Caco-2 (cell line): ENCODE data around the gene TMEM80. TPM values are rescaled to one million over a fixed set of nuclear protein-coding genes. Genes with fewer than 3 reads are reported as not detected.

Experiments used
- BruUV-seq: library from RNA; stranded (reverse); fragments of 400-500 nt; replicated peaks from 2 replicates; lab custom pipeline; 2021; lab: Mats Ljungman, UMichigan
- CTCF ChIA-PET: fragments of 300-600 bp; sonication (Branson Sonifier 250); formaldehyde crosslinking; loops from one replicate; lab custom pipeline; 2022; ENCODE audit warnings: antibody characterized with exemption; lab: Charles Lee
- POLR2A ChIA-PET: fragments of 300-600 bp; sonication (Branson Sonifier 250); formaldehyde crosslinking; loops from one replicate; lab custom pipeline; 2022; ENCODE audit warnings: antibody characterized with exemption; lab: Charles Lee
- DNase-seq, 2 experiments: peaks; one replicate each; pipeline versions ENCODE4 v3.0.0 to v3.0.0-alpha.2; 2020 to 2022
- H3K27me3 ChIP-seq: replicated peaks from 2 replicates; pipeline ENCODE4 v1.6.0; 2011; ENCODE audit warnings: low read length; ENCODE audit not compliant: control insufficient read depth, insufficient read depth
- H3K36me3 ChIP-seq: 2 replicates; pipeline ENCODE4 v1.5.1; 2011; ENCODE audit warnings: low read length; ENCODE audit not compliant: control insufficient read depth, insufficient read depth
- H3K4me1 ChIP-seq: fragments of 250-450 bp; sonication (Bioruptor Pico); 2 replicates; pipeline ENCODE4 v1.5.1; 2020; ENCODE audit warnings: mild to moderate bottlenecking
- H3K4me3 ChIP-seq: 2 replicates; pipeline ENCODE4 v1.5.1; 2011; ENCODE audit warnings: low read depth, mild to moderate bottlenecking, control low read depth, low read length
- H3K9me3 ChIP-seq: fragments of 250-450 bp; sonication (Bioruptor Pico); 2 replicates; pipeline ENCODE4 v1.5.1; 2020; ENCODE audit warnings: mild to moderate bottlenecking, moderate library complexity
- H3K27ac Mint-ChIP-seq: one replicate; pipeline ENCODE4 v1.8.0; 2022; ENCODE audit warnings: mixed read lengths; ENCODE audit not compliant: unreplicated experiment
- H3K27me3 Mint-ChIP-seq: one replicate; pipeline ENCODE4 v1.8.0; 2022; ENCODE audit warnings: mixed read lengths; ENCODE audit not compliant: insufficient read depth, unreplicated experiment
- H3K36me3 Mint-ChIP-seq: one replicate; pipeline ENCODE4 v1.8.0; 2022; ENCODE audit warnings: mild to moderate bottlenecking, mixed read lengths; ENCODE audit not compliant: insufficient read depth, unreplicated experiment
- H3K4me1 Mint-ChIP-seq: one replicate; pipeline ENCODE4 v1.8.0; 2022; ENCODE audit warnings: low read depth, mixed read lengths; ENCODE audit not compliant: unreplicated experiment
- H3K4me3 Mint-ChIP-seq: one replicate; pipeline ENCODE4 v1.8.0; 2022; ENCODE audit warnings: mild to moderate bottlenecking, moderate library complexity, mixed read lengths; ENCODE audit not compliant: unreplicated experiment
- H3K9me3 Mint-ChIP-seq: one replicate; pipeline ENCODE4 v1.8.0; 2022; ENCODE audit warnings: mixed read lengths; ENCODE audit not compliant: unreplicated experiment
- CTCF ChIP-seq, 2 experiments: fragments of 200-600 bp in 1 of 2; IDR thresholded peaks; 1 replicate in 1 of 2; 2 replicates in 1 of 2; pipeline versions ENCODE4 v1.5.1 to v1.8.0; 2011 to 2022; ENCODE audit warnings: antibody characterized with exemption in 1 of 2, control low read depth in 1 of 2, inconsistent platforms in 1 of 2, low read depth in 1 of 2, low read length in 1 of 2, mild to moderate bottlenecking in 1 of 2, moderate library complexity in 1 of 2; ENCODE audit not compliant: insufficient read depth in 1 of 2, severe bottlenecking in 1 of 2, unreplicated experiment in 1 of 2
- intact Hi-C: fragments of 100-400 bp; cut with micrococcal nuclease; formaldehyde crosslinking; loops from one replicate; pipeline ENCODE4 v1.10.0; 2022; ENCODE audit not compliant: unreplicated experiment
- total RNA-seq: library from RNA; stranded (reverse); gene quantifications from 2 replicates; pipeline ENCODE4 v1.2.3, GENCODE V29; 2022

Gene TMEM80
- total RNA-seq, 1 experiment from 2014 or later, result 74.7 TPM

GRCh38 chr11:694563-695287, 891 bp upstream of the TMEM80 start, which contains the start of gene DEAF1:
TSS of gene DEAF1 (minus strand) at chr11:695222. CDS start at chr11:695047, 175 bp downstream.
- Mint-ChIP-seq H3K9me3 (no peaks in the 10 kb centered on the region), H3K4me1 (peaks cover 15% of the 10 kb centered on the region), H3K4me3 (peak within 1 kb of the TSS; percentile 86), H3K27me3 (no peaks in the 10 kb centered on the region), H3K36me3 (peaks cover 57% of the 10 kb centered on the region), H3K27ac (peak within 1 kb of the TSS; percentile 97)
- ChIA-PET CTCF (interaction anchor here (0.5 to 2.6 kb wide), 4 partner anchors 12 to 155 kb away, joined by 3 to 10 read pairs (median 4); no protein-coding TSS in a partner anchor), POLR2A (interaction anchor here (0.5 to 2.5 kb wide), 9 partner anchors 11 to 126 kb away, joined by 3 to 32 read pairs (median 5); partner anchors contain the start of genes EPS8L2, PHRF1, RPLP2 and TALDO1)
- Histone ChIP-seq H3K4me1 (peaks cover 10% of the 10 kb centered on the region), H3K27me3 (no peaks in the 10 kb centered on the region), H3K4me3 (peak within 1 kb of the TSS; percentile 97), H3K9me3 (no peaks in the 10 kb centered on the region), H3K36me3 (peaks cover 3% of the 10 kb centered on the region; the same call in 1 of the 2 replicates)
- DNase-seq, result peak; percentile 98 to 99
- intact Hi-C loops, result loop anchor here (10.0 kb wide), 1 partner anchor 130 kb away; the partner anchor contains the start of genes LMNTD2 and RASSF7
- no TSS peak for BruUV-seq
- no peak for TF ChIP-seq CTCF (IDR thresholded peaks at IDR 0.05; ENCODE audit: insufficient read depth in 1 of 2, low read depth in 1 of 2, low read length in 1 of 2, severe bottlenecking in 1 of 2, unreplicated experiment in 1 of 2)

- H3K4me1 Mint-ChIP-seq, result peaks cover 15% of the 10 kb centered on the region
- H3K27me3 Mint-ChIP-seq, result no peaks in the 10 kb centered on the region
- no peaks in the 10 kb centered on the region for H3K27me3 ChIP-seq
- H3K4me3 Mint-ChIP-seq, result peak overlapping the region; percentile 86
- TF ChIP-seq CTCF (IDR thresholded peaks at IDR 0.05; ENCODE audit: insufficient read depth in 1 of 2, low read depth in 1 of 2, low read length in 1 of 2, severe bottlenecking in 1 of 2, unreplicated experiment in 1 of 2), result no peak
- peak overlapping the region; percentile 97 for H3K27ac Mint-ChIP-seq
- peaks cover 10% of the 10 kb centered on the region for H3K4me1 ChIP-seq
- no peaks in the 10 kb centered on the region for H3K9me3 Mint-ChIP-seq
- H3K9me3 ChIP-seq, result no peaks in the 10 kb centered on the region
- ChIA-PET CTCF (interaction anchor here (0.6 to 2.6 kb wide), 6 partner anchors 9 to 157 kb away, joined by 4 to 10 read pairs (median 5); no protein-coding TSS in a partner anchor), POLR2A (interaction anchor here (0.5 to 2.5 kb wide), 6 partner anchors 10 to 127 kb away, joined by 3 to 32 read pairs (median 6); partner anchors contain the start of genes EPS8L2, PHRF1, RPLP2 and TALDO1)
- intact Hi-C loops, result loop anchor here (10.0 kb wide), 1 partner anchor 130 kb away; the partner anchor contains the start of genes LMNTD2 and RASSF7
- peaks cover 2% of the 10 kb centered on the region; the same call in 1 of the 2 replicates for H3K36me3 ChIP-seq
- peak overlapping the region; percentile 97 for H3K4me3 ChIP-seq
- H3K36me3 Mint-ChIP-seq, result peaks cover 62% of the 10 kb centered on the region
- no peak for DNase-seq
- no TSS peak for BruUV-seq
Measured at GRCh38 chr11:695288-695537, 403 bp upstream of the TMEM80 start.

GRCh38 chr11:696955-697491, 1.4 kb downstream of the TMEM80 start:
- intact Hi-C loops, result loop anchor here (1.0 to 10.0 kb wide), 2 partner anchors 26 to 132 kb away; partner anchors contain the start of genes LMNTD2 and RASSF7
- H3K9me3 ChIP-seq, result no peaks in the 10 kb centered on the region
- BruUV-seq, result no TSS peak
- H3K27me3 Mint-ChIP-seq, result no peaks in the 10 kb centered on the region
- H3K4me1 ChIP-seq, result peaks cover 10% of the 10 kb centered on the region
- H3K27me3 ChIP-seq, result no peaks in the 10 kb centered on the region
- no peaks in the 10 kb centered on the region for H3K9me3 Mint-ChIP-seq
- ChIA-PET CTCF (interaction anchor here (1.4 to 2.6 kb wide), 2 partner anchors 15 to 26 kb away, joined by 3 to 10 read pairs; no protein-coding TSS in a partner anchor), POLR2A (interaction anchor here (0.5 to 1.4 kb wide), 3 partner anchors 15 to 122 kb away, joined by 3 to 7 read pairs (median 3); partner anchors contain the start of gene PNPLA2)
- no peak for TF ChIP-seq CTCF (IDR thresholded peaks at IDR 0.05; ENCODE audit: insufficient read depth in 1 of 2, low read depth in 1 of 2, low read length in 1 of 2, severe bottlenecking in 1 of 2, unreplicated experiment in 1 of 2)
- no peak for DNase-seq
- H3K4me1 Mint-ChIP-seq, result peaks cover 14% of the 10 kb centered on the region
- H3K36me3 Mint-ChIP-seq, result peaks cover 80% of the 10 kb centered on the region
- peak overlapping the region; percentile 86 for H3K4me3 Mint-ChIP-seq
- H3K4me3 ChIP-seq, result peak overlapping the region; percentile 97
- H3K27ac Mint-ChIP-seq, result peak overlapping the region; percentile 57
- H3K36me3 ChIP-seq, result peaks cover 6% of the 10 kb centered on the region; the same call in 1 of the 2 replicates
